Endothelial cell of umbilical vein (primary cell): ENCODE measurements around the gene PLXDC2. TPM values are rescaled to one million over a fixed set of nuclear protein-coding genes. Genes with fewer than 3 reads are reported as not detected.

Experiments
- BruUV-seq: library from RNA; stranded (reverse); fragments of 400-500 nt; replicated peaks from 2 replicates; lab custom pipeline; 2021; lab: Mats Ljungman, UMichigan
- CTCF ChIA-PET: fragments of 300-600, 350-600 bp; sonication (Branson Sonifier 250); formaldehyde crosslinking; loops from one replicate; lab custom pipeline; 2021; ENCODE audit warnings: antibody characterized with exemption, inconsistent platforms; lab: Charles Lee
- POLR2A ChIA-PET: fragments of 300-600, 350-600 bp; sonication (Branson Sonifier 250); formaldehyde crosslinking; loops from one replicate; lab custom pipeline; 2021; ENCODE audit warnings: antibody characterized with exemption, inconsistent platforms; lab: Charles Lee
- DNase-seq: peaks from one replicate; pipeline ENCODE4 v3.0.0-alpha.2; 2011; ENCODE audit warnings: low read depth, low spot score
- FAIRE-seq: peaks from 2 replicates; lab custom pipeline; 2011; peaks lifted over from hg19 to GRCh38; lab: Jason Lieb, UNC
- H2AFZ ChIP-seq: 2 replicates; pipeline ENCODE4 v1.6.0; 2012; ENCODE audit warnings: low read depth, low read length, control low read depth, inconsistent platforms
- H3K27ac ChIP-seq: 2 replicates; pipeline ENCODE4 v1.5.1; 2011; ENCODE audit warnings: low read depth, mild to moderate bottlenecking, control low read depth, low read length, moderate library complexity; ENCODE audit not compliant: insufficient read depth
- H3K27me3 ChIP-seq, 2 experiments: 2 replicates each; pipeline versions ENCODE4 v1.6.0 to v1.6.1; 2011; ENCODE audit warnings: low read length in 2 of 2, mixed read lengths in 1 of 2; ENCODE audit not compliant: control insufficient read depth in 2 of 2, insufficient read depth in 2 of 2
- H3K36me3 ChIP-seq, 2 experiments: 2 replicates in 1 of 2; 3 replicates in 1 of 2; pipeline ENCODE4 v1.5.1; 2011; ENCODE audit warnings: low read length in 2 of 2, mild to moderate bottlenecking in 1 of 2, moderate library complexity in 1 of 2; ENCODE audit not compliant: control insufficient read depth in 2 of 2, insufficient read depth in 2 of 2; ENCODE audit errors: extremely low read depth in 1 of 2
- H3K4me1 ChIP-seq: 3 replicates; pipeline ENCODE4 v1.5.1; 2011; ENCODE audit warnings: mild to moderate bottlenecking, low read length; ENCODE audit not compliant: control insufficient read depth, insufficient read depth; ENCODE audit errors: extremely low read depth
- H3K4me2 ChIP-seq: 2 replicates; pipeline ENCODE4 v1.6.1; 2011; ENCODE audit warnings: low read length, control low read depth, mixed read lengths; ENCODE audit not compliant: insufficient read depth
- H3K4me3 ChIP-seq, 3 experiments: fragments of 200-600 bp in 1 of 3; sonication (generic), shearing (Covaris generic) in 1 of 3; replicated peaks in 1 of 3; 2 replicates each; pipeline ENCODE4 v1.5.1; 2011 to 2016; ENCODE audit warnings: control low read depth in 3 of 3, low read length in 3 of 3, mild to moderate bottlenecking in 2 of 3, inconsistent platforms in 1 of 3, low read depth in 1 of 3, moderate library complexity in 1 of 3; ENCODE audit not compliant: insufficient read depth in 1 of 3
- H3K79me2 ChIP-seq: 2 replicates; pipeline ENCODE4 v1.6.0; 2012; ENCODE audit warnings: low read length, inconsistent platforms; ENCODE audit not compliant: control insufficient read depth, insufficient read depth
- H3K9ac ChIP-seq: replicated peaks from 2 replicates; pipeline ENCODE3; 2011; ENCODE audit warnings: low read length, control low read depth; ENCODE audit not compliant: insufficient read depth; ENCODE audit errors: extremely low read depth
- H3K9me1 ChIP-seq: replicated peaks from 3 replicates; pipeline ENCODE4 v1.6.0; 2011; ENCODE audit warnings: mild to moderate bottlenecking, low read length; ENCODE audit not compliant: control insufficient read depth, insufficient read depth; ENCODE audit errors: extremely low read depth
- H3K9me3 ChIP-seq: replicated peaks from 2 replicates; pipeline ENCODE4 v1.5.1; 2012; ENCODE audit warnings: low read length, inconsistent platforms; ENCODE audit not compliant: control insufficient read depth, insufficient read depth
- H4K20me1 ChIP-seq: replicated peaks from 2 replicates; pipeline ENCODE3; 2011; ENCODE audit warnings: mild to moderate bottlenecking, low read length; ENCODE audit not compliant: control insufficient read depth, insufficient read depth; ENCODE audit errors: extremely low read depth
- CTCF ChIP-seq, 2 donors: IDR thresholded peaks; 1 replicate in 1 of 2; 2 replicates in 1 of 2; pipeline ENCODE4 v1.5.1; 2011; ENCODE audit warnings: low read length in 2 of 2, mild to moderate bottlenecking in 2 of 2, moderate library complexity in 2 of 2, control low read depth in 1 of 2, inconsistent platforms in 1 of 2, low read depth in 1 of 2; ENCODE audit not compliant: insufficient read depth in 1 of 2; ENCODE audit errors: extremely low read depth in 1 of 2
- EZH2 ChIP-seq: IDR thresholded peaks from 2 replicates; pipeline ENCODE4 v1.6.1; 2012; ENCODE audit warnings: borderline replicate concordance, low read depth, mild to moderate bottlenecking, moderate library complexity, low read length, inconsistent platforms; ENCODE audit not compliant: severe bottlenecking
- FOS ChIP-seq: IDR thresholded peaks from 2 replicates; pipeline ENCODE4 v1.6.1; 2011; ENCODE audit warnings: mild to moderate bottlenecking, low read length, moderate library complexity, borderline replicate concordance; ENCODE audit not compliant: insufficient read depth
- GATA2 ChIP-seq: IDR thresholded peaks from 2 replicates; pipeline ENCODE4 v1.7.0; 2011; ENCODE audit warnings: low read depth, mild to moderate bottlenecking, moderate library complexity, mixed read lengths, low read length; ENCODE audit not compliant: insufficient read length, insufficient read depth
- JUN ChIP-seq: IDR thresholded peaks from 2 replicates; pipeline ENCODE4 v1.6.1; 2011; ENCODE audit warnings: borderline replicate concordance, low read depth; ENCODE audit not compliant: insufficient read length, insufficient read depth
- MYC ChIP-seq: IDR thresholded peaks from one replicate; pipeline ENCODE4 v1.6.1; 2011; ENCODE audit warnings: mild to moderate bottlenecking, low read depth, low read length
- POLR2A ChIP-seq: IDR thresholded peaks from 2 replicates; pipeline ENCODE4 v1.6.1; 2012; ENCODE audit warnings: low read depth, mild to moderate bottlenecking, control low read depth, low read length
- POLR2AphosphoS5 ChIP-seq: IDR thresholded peaks from 2 replicates; pipeline ENCODE4 v1.6.1; 2012; ENCODE audit warnings: low read depth, mild to moderate bottlenecking, control low read depth, low read length, moderate library complexity; ENCODE audit not compliant: insufficient read depth
- dilution Hi-C: fragments of 300-500 bp; cut with MboI; formaldehyde crosslinking; loops from one replicate; pipeline ENCODE4 v1.15.0; 2019; ENCODE audit warnings: low sequenced_read_pairs; ENCODE audit not compliant: extremely low pct_ligation_motif_present
- intact Hi-C: fragments of 100-400 bp; cut with micrococcal nuclease; formaldehyde crosslinking; loops from one replicate; pipeline ENCODE4 v1.10.0; 2022
- polyA plus RNA-seq, 4 experiments: library from polyadenylated mRNA; depleted of rRNA in 3 of 4; stranded (reverse) in 3 of 4; unstranded in 1 of 4; fragments of >200 nt; gene quantifications; 2 replicates each; pipeline versions ENCODE4 v1.2.1 to v1.2.3, GENCODE V29; 2011 to 2012; ENCODE audit warnings: missing spikeins in 1 of 4
- total RNA-seq: library from RNA; stranded (reverse); gene quantifications from 2 replicates; pipeline ENCODE4 v1.2.3, GENCODE V29; 2021
- TF ChIP-seq, protein P1 (sequence below): IDR thresholded peaks from 2 replicates; pipeline ENCODE4 v1.6.1; 2011; ENCODE audit not compliant: insufficient read depth, insufficient read length

The PLXDC2 gene
- total and polyA plus RNA-seq, 2 donors (not counting 3 experiments of a cell fraction or from before 2014, with no cell fraction given): 0.32 to 1.2 TPM

DNA sequence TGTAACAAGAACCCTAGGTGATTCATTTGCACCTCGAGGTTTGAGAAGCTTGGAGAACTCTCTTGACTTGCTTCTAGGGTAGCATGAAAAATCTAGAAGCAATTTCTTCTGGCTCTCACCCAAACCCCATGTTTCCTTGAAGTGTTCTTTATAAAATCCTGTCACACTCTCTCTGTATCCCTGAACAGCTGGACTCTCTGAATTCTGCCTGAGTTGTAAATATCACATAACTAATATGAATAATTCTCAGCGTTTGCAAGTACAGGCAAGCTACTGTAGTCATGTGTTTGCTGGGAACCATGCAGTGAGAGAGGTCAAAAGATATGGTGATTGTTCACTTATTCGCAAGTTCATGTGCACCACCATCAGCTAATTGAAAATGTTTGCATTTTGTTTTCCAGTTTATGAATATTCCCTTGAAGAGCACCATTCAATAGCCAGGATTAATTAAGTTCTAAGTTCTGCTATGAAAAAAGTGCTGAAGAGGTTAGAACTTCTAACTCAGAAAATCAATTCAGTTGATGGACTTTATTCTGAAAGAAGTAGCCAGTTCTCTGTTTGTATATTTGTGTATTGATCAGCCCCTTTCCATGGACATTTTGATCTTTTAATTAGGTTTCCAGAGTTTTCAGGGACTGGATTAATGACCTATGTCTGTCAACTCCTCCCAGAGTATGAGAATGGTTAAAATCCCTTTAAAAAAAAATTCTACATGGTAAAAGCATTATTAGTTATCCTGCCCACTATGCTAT lies 243.0 kb downstream of the PLXDC2 start:
- H3K9ac ChIP-seq: no peak overlapping the region
- H3K9me1 ChIP-seq: no peaks in the 10 kb centered on the region
- H3K36me3 ChIP-seq: no peaks in the 10 kb centered on the region
- FAIRE-seq: no peak
- H3K27ac ChIP-seq: no peak overlapping the region
- no peaks in the 10 kb centered on the region for H3K9me3 ChIP-seq
- intact Hi-C loops (no loop called here), dilution Hi-C loops (no loop called here)
- no peak overlapping the region for H3K4me2 ChIP-seq
- no TSS peak for BruUV-seq
- H3K27me3 ChIP-seq: no peaks in the 10 kb centered on the region
- H3K79me2 ChIP-seq: no peaks in the 10 kb centered on the region
- no peak for DNase-seq
- H3K4me1 ChIP-seq: no peaks in the 10 kb centered on the region
- no peak overlapping the region for H3K4me3 ChIP-seq
- CTCF ChIA-PET: no interaction called here
- no peak for TF ChIP-seq EZH2
- TF ChIP-seq, protein P1, sequence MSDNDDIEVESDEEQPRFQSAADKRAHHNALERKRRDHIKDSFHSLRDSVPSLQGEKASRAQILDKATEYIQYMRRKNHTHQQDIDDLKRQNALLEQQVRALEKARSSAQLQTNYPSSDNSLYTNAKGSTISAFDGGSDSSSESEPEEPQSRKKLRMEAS: no peak
- no peak for TF ChIP-seq FOS
- TF ChIP-seq CTCF (IDR thresholded peaks at IDR 0.05; ENCODE audit: extremely low read depth in 1 of 2, insufficient read depth in 1 of 2, low read depth in 1 of 2, low read length in 2 of 2): no peak
- TF ChIP-seq GATA2: no peak
- TF ChIP-seq MYC: no peak
- TF ChIP-seq POLR2AphosphoS5: no peak
- no peak for TF ChIP-seq POLR2A
- TF ChIP-seq JUN: no peak
- POLR2A ChIA-PET: no interaction called here
- no peaks in the 10 kb centered on the region for H4K20me1 ChIP-seq
- H2AFZ ChIP-seq: no peak overlapping the region
